ENCODE results near the gene DCDC2B.

DNA sequence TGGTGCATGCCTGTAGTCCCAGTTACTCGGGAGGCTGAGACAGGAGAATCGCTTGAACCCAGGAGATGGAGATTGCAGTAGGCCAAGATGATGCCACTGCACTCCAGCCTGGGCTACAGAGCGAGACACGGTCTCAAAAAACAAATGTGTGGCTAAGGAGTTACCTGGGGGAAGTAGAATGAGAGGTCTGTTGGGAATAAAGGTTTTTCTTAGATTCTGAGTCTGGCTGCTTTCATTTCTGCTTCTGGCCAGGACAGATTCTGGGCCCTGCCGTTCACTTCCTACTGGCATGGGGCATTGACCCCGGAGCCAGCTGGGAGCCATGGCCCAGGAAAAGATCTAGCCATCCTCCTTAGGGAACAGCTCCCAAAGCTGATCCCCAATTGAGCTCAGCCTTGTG lies 420 bp upstream of the DCDC2B start:
- TF ChIP-seq, protein P1, sequence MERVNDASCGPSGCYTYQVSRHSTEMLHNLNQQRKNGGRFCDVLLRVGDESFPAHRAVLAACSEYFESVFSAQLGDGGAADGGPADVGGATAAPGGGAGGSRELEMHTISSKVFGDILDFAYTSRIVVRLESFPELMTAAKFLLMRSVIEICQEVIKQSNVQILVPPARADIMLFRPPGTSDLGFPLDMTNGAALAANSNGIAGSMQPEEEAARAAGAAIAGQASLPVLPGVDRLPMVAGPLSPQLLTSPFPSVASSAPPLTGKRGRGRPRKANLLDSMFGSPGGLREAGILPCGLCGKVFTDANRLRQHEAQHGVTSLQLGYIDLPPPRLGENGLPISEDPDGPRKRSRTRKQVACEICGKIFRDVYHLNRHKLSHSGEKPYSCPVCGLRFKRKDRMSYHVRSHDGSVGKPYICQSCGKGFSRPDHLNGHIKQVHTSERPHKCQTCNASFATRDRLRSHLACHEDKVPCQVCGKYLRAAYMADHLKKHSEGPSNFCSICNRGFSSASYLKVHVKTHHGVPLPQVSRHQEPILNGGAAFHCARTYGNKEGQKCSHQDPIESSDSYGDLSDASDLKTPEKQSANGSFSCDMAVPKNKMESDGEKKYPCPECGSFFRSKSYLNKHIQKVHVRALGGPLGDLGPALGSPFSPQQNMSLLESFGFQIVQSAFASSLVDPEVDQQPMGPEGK (CRISPR knock-in tag; IDR thresholded peaks at IDR 0.05; ENCODE audit: borderline replicate concordance): no peak
- TF ChIP-seq, protein P2, sequence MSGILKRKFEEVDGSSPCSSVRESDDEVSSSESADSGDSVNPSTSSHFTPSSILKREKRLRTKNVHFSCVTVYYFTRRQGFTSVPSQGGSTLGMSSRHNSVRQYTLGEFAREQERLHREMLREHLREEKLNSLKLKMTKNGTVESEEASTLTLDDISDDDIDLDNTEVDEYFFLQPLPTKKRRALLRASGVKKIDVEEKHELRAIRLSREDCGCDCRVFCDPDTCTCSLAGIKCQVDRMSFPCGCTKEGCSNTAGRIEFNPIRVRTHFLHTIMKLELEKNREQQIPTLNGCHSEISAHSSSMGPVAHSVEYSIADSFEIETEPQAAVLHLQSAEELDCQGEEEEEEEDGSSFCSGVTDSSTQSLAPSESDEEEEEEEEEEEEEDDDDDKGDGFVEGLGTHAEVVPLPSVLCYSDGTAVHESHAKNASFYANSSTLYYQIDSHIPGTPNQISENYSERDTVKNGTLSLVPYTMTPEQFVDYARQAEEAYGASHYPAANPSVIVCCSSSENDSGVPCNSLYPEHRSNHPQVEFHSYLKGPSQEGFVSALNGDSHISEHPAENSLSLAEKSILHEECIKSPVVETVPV (CRISPR knock-in tag; IDR thresholded peaks at IDR 0.05): no peak
